ENCODE data around the gene HDHD3.
"Not testable (repeated sequence)": the region's sequence is repeated elsewhere in the genome, so short reads cannot be mapped to it uniquely, and the experiment has no call there.

HDHD3 gene

GRCh38 chr9:113389451-113389850, 12.7 kb upstream of the HDHD3 start:
- DNase-seq (ENCODE audit: low spot score) = no peak

- DNase-seq (ENCODE audit: low spot score) = no peak
Observed at GRCh38 chr9:113388833-113389232, 12.0 kb upstream of the HDHD3 start.

DNA sequence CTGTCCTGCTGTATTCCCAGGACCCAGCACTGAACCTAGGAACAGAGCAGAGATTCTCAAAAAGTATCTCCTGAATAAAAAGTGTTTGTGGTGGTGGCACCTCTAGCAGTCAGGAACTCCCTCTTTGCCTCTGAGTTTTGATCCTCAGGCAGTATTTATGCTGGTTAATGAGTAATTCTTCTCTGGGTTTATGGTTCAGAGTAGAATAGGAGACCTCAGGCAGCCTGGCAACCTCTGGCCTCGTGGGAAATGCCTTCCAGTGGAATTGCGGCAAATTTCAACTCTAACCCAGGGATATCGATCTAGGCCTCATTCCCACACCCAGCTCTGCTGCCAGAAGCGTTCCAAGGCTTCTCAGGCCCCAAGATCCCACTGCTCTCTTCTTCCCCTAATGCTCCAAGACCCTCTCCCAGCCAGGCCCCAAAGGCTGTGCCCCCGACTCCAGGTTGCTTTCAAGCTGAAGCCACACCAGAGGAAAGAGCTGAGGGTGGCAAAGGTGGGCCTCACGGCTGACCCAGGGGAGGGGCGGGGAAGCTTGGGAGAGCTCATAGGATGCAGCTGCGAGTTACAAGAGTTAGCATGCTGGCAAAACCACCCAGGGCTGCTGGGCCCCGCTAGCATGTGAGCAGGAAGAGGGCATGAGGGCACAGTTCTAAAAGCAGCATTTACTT, 10.9 kb upstream of the HDHD3 start:
- no peak for DNase-seq (ENCODE audit: low spot score)

DNA sequence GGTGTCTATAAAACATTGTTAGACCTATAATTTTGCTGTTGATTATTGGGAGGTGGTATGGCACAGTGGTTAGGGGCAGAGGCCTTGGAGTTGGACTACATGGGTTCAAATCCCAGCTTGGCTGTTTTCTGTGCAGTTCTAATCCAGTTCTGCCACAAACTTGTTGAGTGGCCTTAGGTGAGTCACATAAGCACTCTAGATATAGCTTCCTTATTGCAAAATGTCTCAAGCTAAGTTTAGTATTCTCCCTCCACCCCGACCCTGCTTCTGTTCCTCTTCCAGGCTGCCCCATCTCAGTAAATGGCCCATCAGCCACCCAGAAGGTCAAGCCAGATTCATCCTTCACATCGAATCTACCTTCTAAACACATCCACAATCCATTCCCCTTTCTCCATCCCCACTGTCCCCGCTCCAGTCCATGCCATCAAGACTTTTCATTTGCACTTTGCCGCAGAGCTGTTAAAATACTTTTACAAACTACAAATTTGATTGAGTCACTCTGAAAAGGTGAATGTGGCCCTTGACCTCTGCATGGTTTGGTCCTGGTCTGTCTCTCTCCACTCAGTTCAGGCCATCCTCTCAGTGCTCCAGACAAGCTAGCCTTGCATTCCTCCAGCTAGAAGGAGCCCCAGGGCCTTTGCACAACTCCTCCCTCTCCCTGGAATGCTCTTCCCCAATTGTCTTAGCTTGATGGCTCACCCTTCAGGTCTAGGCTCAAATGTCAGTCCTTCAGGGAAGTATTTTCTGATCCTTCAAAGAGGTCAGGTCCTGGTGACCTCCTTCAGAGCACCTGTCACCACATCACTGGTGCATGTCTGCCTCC, 10.0 kb upstream of the HDHD3 start:
- no peak for DNase-seq (ENCODE audit: low spot score)

- no peak for DNase-seq (ENCODE audit: low spot score)
Observed at GRCh38 chr9:113381909-113382411, 5.2 kb upstream of the HDHD3 start.

GRCh38 chr9:113381441-113381840, 4.7 kb upstream of the HDHD3 start:
- not testable (repeated sequence) for DNase-seq (ENCODE audit: low spot score)

GRCh38 chr9:113380869-113381378, 4.1 kb upstream of the HDHD3 start:
- DNase-seq (ENCODE audit: low spot score) = no peak

DNA sequence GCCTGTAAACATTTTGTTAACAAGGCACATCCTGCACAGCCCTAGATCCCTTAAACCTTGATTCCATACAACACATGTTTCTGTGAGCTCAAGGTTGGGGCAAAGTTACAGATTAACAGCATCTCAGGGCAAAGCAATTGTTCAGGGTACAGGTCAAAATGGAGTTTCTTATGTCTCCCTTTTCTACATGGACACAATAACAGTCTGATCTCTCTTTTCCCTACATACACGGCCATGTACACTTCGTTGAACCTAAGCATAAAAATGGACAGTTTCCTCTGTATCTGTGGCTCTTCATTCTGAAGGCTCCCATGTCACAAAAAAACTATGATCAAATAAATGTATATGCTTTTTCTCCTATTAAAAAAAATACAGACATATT, 3.0 kb upstream of the HDHD3 start:
- DNase-seq (ENCODE audit: low spot score) = not testable (repeated sequence)

DNA sequence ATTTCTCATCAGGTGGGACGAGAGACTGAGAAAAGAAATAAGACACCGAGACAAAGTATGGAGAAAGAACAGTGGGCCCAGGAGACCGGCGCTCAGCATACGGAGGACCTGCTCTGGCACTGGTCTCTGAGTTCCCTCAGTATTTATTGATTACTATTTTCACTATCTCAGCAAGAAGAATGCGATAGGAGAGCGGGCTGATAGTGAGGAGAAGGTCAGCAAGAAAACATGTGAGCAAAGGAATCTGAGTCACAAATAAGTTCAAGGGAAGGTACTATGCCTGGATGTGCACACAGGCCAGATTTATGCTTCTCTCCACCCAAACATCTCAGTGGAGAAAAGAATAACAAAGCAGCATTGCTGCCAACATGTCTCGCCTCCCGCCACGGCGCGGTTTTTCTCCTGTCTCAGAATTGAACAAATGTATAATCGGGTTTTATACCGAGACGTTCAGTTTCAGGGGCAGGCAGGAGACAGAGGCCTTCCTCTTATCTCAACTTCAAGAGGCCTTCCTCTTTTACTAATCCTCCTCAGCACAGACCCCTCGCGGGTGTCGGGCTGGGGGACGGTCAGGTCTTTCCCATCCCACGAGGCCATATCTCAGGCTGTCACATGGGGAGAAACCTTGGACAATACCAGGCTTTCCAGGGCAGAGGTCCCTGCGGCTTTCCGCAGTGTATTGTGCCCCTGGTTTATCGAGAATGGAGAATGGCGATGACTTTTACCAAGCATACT, 2.5 kb upstream of the HDHD3 start:
- DNase-seq (ENCODE audit: low spot score) = not testable (repeated sequence)

- no peak for DNase-seq (ENCODE audit: low spot score)
Observed at GRCh38 chr9:113375057-113376023, 1.4 kb downstream of the HDHD3 start.

- DNase-seq (ENCODE audit: low spot score) = no peak
Observed at GRCh38 chr9:113373676-113374392, 3.0 kb downstream of the HDHD3 start.

- DNase-seq (ENCODE audit: low spot score) = no peak
Observed at GRCh38 chr9:113373256-113373655, 3.5 kb downstream of the HDHD3 start.

DNA sequence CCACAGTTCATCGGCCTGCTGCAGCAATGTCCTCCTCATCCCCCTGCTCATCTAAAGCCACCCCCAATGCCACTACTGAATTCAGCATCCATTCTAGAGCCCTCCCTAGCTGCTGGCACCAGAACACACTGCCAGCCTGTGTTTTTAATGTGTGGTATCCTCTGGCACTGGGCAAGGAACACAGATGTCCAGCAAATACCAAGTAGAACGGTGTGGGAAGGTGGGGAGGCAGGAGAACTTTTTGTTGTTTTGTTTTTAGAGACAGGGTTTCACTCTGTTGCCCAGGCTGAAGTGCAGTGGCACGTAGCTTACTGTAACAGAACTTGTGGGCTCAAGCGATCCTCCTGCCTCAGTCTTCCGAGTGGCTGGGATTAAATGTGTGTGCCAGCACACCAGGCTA, 4.7 kb downstream of the HDHD3 start:
- DNase-seq (ENCODE audit: low spot score) = no peak

- DNase-seq (ENCODE audit: low spot score) = no peak
Observed at GRCh38 chr9:113370806-113371325, 5.9 kb downstream of the HDHD3 start.

DNA sequence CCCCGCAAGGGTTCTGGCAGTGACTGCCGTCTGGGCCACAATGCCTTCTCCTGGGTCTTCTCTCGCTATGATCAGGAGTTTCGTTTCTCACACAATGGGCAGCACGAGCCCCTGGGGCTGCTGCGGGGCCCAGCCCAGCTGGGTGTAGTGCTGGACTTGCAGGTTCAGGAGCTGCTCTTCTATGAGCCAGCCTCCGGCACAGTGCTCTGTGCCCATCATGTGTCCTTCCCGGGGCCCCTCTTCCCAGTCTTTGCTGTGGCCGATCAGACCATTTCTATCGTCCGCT, 7.0 kb downstream of the HDHD3 start:
- DNase-seq (ENCODE audit: low spot score) = no peak

- no peak for DNase-seq (ENCODE audit: low spot score)
Observed at GRCh38 chr9:113368982-113369854, 7.6 kb downstream of the HDHD3 start.

DNA sequence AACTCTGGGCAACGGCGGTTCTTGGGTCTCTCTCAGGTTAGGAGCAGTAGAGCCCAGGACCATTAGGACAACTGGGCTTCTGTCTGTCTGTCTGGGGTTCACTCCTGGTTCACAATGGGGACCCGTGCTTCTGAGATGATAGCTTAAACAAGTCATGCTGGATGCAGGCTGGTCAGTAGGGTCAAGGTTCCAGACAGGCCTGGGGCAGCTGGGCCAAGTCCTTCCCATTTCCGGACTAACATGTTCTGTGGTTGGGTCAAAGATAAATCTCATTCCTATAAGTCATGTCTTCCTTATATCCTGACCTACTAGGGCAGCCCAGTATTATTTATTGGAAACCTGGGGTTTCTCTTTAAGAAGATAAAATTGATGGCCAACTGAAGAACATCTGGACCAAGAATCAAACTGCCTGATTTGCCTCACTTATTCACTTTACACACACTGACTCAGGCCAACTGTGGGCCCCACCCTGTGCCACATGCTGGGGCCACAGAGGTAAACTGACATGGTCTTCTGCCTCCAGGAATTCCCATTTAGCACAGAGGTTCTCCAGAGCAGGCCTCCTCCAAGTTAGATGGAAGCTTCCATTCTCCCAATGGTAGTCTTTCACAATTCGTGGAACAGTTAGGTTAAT, 8.3 kb downstream of the HDHD3 start:
- no peak for DNase-seq (ENCODE audit: low spot score)

DNA sequence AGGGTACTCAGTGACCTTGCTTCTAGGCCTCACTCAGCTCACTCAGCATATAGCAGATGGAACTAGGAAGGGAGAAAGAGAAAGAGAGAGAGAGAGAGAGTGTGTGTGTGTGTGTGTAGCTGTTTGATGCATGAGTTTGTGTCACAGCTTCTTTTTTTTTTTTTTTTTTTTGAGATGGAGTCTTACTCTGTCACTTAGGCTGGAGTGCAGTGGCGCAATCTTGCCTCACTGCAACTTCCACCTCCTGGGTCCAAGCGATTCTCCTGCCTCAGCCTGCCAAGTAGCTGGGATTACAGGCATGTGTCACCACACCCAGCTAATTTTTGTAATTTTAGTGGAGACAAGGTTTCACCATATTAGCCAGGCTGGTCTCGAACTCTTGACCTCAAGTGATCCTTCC, 11.1 kb downstream of the HDHD3 start:
- not testable (repeated sequence) for DNase-seq (ENCODE audit: low spot score)

DNA sequence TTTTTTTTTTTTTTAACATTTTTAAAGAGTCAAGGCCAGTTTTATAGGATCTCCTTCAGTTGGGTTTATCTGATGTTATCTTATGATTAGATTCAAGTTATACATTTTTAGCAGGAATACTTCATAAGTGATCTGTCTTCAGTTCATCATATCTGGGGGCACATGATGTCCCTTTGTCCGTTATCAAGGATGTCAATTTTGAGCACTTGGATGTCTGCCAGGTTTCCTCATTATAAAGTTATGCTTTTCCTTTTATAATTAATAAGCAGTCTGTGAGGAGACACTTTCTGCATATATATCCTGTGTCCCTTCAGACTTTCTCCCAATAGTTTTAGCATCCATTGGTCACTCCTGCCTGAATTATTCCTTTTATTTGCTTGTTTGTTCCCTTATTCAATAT, 11.8 kb downstream of the HDHD3 start:
- no peak for DNase-seq (ENCODE audit: low spot score)

All from Ammon's horn (tissue), 1 donor.